HG03520 (cell line): ENCODE data around the gene MARVELD2.
"Not testable (repeated sequence)": the region's sequence is repeated elsewhere in the genome, so short reads cannot be mapped to it uniquely, and the experiment has no call there.

Experiments
- ATAC-seq: cut with Tn5 transposase; IDR thresholded peaks from one replicate; pipeline ENCODE4 v1.9.1; 2021; ENCODE audit warnings: mild to moderate bottlenecking, moderate library complexity; ENCODE audit not compliant: unreplicated experiment

Gene MARVELD2

DNA sequence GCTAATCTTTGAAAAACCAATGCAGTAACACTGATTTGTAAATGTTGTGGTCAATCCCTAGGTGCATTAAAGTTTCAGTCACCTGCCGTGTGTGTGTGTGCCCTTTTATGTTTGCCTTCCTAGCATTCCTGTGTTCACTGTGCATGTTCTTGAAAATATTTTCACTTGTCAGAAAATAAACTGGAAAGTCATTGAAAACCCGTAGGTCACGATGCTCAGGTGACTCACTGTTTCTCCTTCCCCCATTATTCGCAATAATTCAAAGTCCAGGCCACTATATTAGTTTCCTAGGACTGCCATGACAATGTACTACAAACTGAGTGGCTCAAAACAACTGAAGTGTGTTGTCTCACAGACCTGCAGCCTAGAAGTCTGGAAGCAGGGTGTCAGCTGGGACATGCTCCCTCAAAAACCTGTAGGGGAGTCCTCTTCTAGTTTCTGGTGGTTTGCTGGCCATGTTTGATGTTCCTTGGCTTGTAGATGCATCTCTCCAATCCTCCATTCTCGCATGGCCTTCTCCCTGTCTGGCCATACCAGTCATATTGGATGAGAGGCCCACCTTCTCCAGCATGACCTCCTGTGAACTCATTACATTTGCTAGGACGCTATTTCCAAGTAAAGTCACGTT lies 29.3 kb downstream of the MARVELD2 start:
- ATAC-seq, result no peak

DNA sequence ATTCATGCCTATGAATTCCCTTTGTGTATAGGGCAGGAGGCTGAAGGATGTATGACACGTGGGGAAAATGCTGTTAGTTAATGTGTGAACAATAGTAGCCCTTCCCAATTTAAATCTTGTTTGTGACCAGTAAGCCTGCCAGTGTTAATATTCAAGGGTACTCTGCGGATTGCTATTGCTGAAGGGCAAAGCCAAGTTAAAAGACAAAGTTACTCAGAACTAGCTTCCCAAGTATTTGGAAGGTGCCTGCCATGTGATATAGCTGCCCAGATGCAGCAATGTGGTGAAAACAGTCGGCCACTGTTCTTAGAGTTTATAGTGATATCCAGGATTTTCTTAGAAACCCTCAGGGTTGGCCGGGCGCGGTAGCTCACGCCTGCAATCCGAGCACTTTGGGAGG lies 34.6 kb downstream of the MARVELD2 start:
- ATAC-seq, result no peak

DNA sequence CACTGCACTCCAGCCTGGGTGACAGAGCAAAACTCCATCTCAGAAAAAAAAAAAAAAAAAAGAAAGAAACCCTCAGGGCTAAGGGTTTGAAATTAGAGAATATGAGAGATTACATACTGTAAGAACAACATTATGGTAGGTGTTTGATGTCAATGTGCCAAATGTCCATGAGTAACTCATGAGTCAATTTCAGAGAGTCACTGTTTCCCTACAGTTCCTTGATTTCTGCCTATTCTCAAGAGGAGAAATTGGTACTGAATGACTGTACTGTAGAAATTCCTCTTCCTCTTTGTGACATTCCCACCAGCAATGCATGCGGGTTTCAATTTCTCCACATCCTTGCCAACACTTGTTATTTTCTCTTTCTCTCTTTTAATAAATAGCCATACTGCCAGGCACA lies 35.2 kb downstream of the MARVELD2 start:
- ATAC-seq, result no peak

DNA sequence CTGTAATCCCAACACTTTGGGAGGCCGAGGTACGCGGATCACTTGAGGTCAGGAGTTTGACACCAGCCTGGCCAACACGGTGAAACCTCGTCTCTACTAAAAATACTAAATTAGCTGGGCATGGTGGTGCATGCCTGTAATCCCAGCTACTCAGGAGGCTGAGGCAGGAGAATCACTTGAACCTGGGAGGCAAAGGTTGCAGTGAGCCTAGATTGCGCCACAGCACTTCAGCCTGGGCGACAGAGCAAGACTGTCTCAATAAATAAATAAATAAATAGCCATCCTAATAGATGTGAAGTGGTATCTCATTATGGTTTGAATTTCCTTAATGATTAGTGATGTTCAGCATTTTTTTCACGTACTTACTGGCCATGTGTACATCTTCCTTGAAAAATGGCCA lies 35.6 kb downstream of the MARVELD2 start:
- not testable (repeated sequence) for ATAC-seq

DNA sequence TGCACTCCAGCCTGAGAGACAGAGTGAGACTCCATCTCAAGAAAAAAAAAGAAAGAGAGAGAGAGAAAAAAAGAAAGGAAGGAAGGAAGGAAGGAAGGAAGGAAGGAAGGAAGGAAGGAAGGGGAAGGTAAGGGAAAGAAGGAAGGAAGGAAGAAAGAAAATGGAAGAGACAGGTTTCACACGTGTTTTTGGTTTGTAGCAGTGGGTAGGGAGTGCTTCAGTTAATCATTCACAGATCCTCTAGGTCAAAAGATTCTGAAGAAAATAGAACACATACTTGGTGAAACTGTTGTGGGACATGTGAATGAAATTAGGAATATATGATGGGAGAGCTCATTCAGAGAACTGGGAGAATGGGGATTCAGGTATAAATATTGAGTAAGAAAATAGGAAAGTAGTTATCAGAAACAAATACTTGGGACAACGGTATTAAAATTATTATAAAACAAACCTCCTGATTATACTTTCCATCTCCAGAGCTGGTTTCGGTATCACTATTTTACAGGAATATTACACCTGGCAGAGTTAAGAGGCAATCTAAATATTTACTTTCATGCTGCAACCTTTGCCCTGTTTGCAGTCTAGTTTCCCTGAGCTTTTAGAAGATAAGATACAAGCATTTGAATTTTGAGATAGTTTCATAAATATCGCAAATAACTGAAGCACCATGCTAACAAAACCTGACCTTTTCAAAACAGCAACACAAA lies 37.2 kb downstream of the MARVELD2 start:
- no peak for ATAC-seq

DNA sequence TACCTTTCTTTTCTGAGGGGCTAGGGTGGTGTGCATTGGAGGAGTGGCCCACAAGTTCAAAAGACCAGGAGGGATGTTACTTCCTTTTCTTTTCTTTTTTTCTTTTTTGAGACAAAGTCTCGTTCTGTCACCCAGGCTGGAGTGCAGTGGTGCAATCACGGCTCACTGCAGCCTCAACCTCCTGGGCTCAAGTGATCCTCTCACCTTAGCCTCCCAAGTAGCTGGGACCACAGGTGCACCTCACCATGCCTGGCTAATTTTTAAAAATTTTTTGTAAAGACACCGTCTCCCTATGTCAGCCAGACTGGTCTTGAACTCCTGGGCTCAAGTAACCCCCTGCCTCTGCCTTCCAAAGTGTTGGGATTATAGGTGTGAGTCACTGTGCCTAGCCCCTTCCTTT lies 38.6 kb downstream of the MARVELD2 start:
- not testable (repeated sequence) for ATAC-seq

DNA sequence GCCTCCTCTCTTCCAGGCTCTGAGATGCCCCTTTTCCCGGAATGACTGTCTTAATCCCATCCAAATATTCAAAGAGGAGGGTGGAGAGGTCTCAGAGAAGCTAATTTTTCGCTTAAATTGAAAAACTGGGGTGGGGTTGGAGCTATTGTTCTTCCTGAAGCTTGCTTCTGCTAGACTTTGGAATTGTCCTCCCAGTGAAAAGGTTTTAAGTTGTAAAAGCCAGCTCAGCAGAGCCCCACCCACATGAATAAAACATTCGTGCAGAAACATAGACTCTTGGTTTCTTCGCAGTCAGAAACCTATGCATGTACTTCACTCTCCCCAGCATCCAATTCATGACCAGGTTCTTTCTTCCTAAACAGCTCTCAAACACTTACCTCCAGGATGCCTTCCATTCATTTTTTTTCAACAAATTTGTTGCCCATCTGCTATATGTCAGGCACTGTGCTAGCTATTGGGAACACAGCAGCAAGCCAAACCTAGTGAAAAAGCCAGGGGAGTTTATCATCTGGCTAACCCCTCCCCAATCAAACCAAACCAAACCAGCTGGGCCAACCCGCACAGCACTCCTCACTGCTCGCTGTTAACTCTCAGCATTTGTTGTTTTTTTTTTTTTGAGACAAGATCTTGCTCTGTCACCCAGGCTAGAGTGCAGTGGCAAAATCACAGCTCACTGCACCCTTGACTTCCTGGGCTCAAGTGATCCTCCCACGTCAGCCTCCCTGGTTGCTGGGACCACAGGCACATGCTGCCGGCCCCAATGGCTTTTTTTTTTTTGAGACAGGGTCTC lies 39.7 kb downstream of the MARVELD2 start:
- ATAC-seq, result no peak

DNA sequence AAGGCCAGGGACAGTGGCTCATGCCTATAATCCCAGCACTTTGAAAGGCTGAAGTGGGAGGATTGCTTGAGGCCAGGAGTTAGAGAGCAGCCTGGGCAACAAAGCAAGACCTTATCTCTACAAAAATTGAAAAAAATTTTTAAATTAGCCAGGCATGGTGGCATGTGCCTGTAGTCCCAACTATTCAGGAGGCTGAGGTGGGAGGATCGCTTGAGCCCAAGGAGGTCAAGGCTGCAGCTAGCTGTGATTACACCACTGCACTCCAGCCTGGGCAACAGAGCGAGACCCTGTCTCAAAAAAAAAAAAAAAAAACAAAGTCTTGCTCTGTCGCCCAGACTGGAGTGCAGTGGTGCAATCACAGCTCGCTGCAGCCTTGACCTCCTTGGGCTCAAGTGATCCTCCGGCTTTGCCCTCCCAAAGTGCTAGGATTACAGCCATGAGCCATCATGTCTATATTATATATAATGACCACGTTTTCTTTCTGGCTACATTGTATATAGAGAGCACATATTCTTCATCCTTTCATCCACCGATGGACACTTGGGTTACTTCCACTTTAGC lies 40.6 kb downstream of the MARVELD2 start:
- not testable (repeated sequence) for ATAC-seq

DNA sequence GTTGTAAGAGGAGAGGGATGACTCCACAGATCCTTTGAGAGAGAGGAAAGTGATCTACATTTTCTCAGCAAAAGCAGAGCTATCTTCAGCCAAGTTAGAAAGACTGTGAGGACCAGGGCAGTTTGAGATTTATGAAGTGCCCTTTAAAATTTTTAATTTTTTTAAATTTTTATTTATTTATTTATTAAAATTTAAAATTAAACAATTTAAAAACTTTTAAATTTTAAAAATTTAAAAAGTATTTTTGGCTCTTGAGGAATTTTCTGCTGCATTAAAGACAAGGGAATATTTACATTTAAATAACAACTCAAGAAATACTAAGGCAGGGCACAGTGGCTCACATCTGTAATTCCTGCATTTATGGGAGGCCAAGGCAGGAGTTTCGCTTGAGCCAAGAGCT lies 47.3 kb downstream of the MARVELD2 start:
- no peak for ATAC-seq

DNA sequence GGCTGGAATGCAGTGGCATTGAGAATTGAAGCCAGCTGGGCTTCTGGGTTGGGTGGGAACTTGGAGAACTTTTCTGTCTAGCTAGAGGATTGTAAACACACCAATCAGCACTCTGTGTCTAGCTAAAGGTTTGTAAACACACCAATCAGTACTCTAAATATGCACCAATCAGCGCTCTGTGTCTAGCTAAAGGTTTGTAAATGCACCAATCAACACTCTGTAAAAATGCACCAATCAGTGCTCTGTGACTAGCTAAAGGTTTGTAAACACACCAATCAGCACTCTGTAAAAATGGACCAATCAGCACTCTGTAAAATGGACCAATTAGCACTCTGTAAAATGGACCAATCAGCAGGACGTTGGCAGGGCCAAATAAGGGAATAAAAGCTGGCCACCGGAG lies 51.5 kb downstream of the MARVELD2 start:
- not testable (repeated sequence) for ATAC-seq

DNA sequence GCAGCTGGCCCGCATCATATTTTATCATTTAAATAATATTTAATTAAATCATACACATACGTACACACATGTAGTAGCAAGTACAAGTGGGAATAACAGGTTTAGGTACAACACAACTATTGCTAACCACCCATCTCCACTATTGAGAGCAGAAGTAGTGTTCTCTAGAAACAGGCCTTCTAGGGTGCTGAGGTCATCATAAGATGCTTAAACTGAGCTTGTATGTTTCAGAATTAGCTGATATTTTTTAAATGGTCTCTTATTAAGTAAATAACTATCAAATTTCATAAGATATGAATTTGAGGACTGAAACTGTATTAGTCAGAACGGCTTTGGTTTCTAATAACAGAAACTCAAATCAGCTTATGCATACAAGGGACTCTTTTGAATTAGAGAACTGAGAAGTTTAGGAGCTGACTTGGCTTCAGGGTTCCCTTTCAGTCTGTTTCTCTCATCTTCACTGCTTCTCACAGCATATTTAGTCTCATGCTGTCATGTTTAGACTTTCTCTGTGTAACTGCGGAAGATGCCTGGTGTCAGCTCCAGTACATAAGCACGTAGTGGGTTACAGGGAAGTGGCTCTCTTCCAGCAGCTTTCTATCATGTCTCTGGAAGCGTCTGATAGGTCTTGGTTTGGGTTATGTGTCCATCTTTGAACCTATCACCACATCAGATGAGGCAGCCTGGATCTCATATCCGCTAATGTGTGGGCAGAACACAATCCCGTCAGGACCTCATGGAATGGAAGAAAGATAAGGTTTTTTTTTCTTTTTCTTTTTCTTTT lies 52.7 kb downstream of the MARVELD2 start:
- ATAC-seq, result peak; percentile 91

DNA sequence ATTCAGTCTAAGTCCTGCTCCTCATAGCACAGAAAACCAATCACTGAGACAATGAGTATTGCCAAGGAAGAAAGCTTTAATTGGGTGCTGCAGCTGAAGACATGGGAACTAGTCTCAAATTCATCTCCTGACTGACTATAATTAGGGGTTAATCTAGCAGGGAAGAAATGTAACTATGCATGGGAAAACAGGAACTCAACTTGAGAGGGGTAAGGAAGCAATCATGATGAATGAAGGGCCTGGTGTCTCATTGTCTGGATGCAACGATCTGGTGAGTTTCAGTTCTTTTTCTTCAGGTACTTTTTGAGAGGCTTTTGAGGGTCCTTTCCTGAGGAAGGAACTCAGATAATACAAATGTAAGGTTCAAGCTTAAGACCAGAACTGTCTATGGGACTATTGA lies 53.7 kb downstream of the MARVELD2 start:
- ATAC-seq, result no peak

DNA sequence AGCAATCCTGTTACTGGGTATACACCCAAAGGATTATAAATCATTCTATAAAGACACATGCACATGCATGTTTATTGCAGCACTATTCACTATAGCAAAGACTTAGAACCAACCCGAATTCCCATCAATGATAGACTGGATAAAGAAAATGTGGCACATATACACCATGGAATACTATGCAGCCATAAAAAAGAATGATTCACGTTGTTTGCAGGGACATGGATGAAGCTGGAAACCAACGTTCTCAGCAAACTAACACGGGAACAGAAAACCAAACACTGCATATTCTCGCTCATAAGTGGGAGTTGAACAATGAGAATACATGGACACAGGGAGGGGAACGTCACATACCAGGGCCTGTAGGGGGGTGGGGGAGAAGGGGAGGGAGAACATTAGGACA lies 56.6 kb downstream of the MARVELD2 start:
- ATAC-seq, result not testable (repeated sequence)

DNA sequence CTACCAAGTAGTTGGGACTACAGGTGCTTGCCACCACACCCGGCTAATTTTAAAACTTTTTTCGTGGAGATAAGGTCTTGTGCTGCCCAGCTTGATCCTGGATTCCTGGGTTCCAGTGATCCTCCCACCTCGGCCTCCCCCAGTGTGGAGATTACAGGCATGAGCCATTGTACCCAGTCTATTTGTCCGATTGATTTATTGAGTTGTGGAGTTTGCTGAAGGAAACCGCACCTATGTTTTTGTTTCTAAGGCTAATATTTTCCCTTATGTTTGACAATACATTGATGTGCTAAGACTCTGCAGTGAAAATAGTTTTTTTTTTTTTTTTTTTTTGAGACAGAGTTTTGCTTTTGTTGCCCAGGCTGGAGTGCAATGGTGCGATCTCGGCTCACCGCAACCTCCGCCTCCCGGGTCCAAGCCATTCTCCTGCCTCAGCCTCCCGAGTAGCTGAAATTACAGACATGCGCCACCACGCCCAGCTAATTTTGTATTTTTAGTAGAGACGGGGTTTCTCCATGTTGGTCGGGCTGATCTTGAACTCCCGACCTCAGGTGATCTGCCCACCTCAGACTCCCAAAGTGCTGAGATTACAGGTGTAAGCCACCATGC lies 57.7 kb downstream of the MARVELD2 start:
- not testable (repeated sequence) for ATAC-seq

DNA sequence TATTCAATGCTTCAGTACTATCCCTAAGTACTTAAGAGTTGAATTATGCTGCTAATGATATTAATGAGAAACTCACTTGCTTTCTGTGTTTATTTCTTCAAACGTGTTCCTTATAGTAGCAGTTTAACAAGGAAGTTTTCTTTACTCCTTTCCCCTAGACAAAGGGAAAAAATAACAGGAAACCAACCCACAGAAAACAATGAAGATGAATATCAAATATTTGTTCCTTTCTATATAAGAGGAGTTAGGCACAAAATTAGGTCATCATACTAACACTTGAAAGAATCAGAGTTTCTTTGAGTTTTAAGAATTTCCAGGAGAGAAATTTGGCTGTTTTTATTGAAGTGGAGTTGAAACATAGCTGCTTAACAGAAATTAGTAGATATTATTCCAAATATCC lies 62.3 kb downstream of the MARVELD2 start:
- no peak for ATAC-seq

DNA sequence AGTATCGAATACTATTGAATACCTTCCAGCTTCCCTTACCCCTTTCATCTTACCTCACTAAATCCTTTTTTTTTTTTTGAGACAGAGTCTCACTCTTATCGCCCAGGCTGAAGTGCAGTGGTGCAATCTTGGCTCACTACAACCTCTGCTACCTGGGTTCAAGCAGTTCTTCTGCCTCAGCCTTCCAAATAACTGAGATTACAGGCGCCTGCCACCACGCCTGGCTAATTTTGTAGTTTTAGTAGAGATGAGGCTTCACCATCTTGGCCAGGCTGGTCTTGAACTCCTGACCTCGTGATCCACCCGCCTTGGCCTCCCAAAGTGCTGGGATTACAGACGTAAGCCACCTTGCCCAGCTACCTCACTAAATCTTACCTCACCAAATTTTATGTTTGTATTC lies 63.4 kb downstream of the MARVELD2 start:
- not testable (repeated sequence) for ATAC-seq

DNA sequence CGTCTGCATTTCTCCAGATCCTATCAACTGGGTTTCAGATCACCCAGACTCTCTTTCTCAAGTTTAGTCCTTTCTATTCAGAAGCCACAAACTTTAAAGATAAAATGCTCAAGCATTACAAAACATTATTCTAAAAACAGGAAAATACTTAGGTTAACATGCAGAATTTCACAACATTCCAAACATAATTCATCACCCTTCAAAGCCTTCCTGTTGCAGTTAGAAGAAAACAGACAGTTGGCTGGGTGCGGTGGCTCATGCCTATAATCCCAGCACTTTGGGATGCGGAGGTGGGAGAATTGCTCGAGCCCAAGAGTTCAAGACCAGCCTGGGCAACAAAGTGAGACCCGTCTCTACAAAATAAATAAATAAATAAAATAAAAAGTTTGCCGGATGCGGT lies 70.0 kb downstream of the MARVELD2 start:
- ATAC-seq, result no peak

DNA sequence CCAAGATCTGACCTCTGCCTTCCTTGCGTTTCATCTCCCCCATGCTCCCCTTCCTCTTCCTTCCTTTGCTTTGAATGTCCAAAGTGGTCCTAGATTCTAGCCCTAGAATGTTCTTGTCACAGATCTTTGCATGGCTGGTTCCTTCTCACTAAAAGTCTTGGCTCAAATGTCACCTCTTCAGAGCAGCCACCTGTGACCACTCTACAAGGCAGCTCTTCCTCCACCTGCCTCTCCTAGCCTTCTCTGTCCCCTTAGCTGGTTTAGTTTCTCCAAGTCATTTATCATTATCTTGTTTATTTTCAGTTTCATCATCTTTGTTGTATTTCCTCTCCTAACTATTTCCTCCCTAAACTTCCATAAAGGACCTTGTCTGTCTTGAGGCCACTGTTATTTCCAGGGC lies 70.6 kb downstream of the MARVELD2 start:
- ATAC-seq, result no peak

DNA sequence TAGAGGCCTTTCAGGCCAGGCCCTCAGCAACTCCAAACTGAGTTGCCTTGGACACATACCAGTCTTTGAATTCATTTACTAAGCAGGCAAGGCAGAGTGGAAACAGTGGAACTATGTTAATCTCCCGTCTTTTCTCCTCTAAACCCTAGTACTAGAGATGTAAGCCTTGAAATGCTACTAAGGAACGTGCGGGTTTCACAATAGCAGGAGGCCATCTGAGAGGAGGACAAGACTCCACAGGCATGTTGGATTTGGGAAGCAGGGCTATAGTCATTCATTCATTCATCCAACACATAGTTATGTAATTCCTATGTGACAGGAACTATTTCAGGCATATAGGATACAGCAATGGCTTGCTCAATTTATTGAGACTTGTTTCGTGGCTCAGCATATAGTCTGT lies 74.3 kb downstream of the MARVELD2 start:
- no peak for ATAC-seq

DNA sequence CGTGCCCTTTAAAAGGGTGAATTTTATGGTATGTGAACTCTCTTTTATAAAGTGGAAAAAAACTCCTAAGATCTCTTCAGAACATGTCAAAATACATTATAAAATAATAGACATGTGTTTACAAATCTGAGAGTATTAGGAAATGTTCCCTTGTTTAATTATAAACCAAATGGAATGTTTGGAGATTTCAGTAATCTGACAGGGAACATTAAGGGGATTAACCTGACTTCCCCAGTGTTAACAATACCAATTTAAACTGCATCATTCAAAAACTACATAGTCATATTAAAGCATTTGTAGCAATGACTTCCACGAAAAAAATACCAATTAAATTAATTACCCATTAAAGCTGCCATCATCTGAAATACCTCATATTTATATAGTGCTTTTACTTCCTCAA lies 76.1 kb downstream of the MARVELD2 start:
- no peak for ATAC-seq
